H1 (cell line): ENCODE results near the gene TNNT3. TPM values are rescaled to one million over a fixed set of nuclear protein-coding genes. Genes with fewer than 3 reads are reported as not detected.

ENCODE experiments used
- KDM4A ChIP-seq: IDR thresholded peaks from one replicate; pipeline ENCODE4 v1.7.1; 2012; ENCODE audit warnings: low read depth, mild to moderate bottlenecking, moderate library complexity, low read length, inconsistent platforms; ENCODE audit not compliant: severe bottlenecking
- KDM5A ChIP-seq: fragments of 200-600 bp; IDR thresholded peaks from 2 replicates; pipeline ENCODE4 v1.7.1; 2012; ENCODE audit warnings: mild to moderate bottlenecking, low read length, inconsistent platforms, mixed read lengths
- SAP30 ChIP-seq: fragments of 300-600 bp; sonication (generic); IDR thresholded peaks from 2 replicates; pipeline ENCODE4 v1.7.1; 2012; ENCODE audit warnings: low read length, moderate library complexity, mild to moderate bottlenecking, inconsistent platforms; ENCODE audit not compliant: insufficient read depth, insufficient replicate concordance
- SIRT6 ChIP-seq: IDR thresholded peaks from one replicate; pipeline ENCODE4 v1.7.1; 2012; ENCODE audit warnings: low read length, inconsistent platforms
- ZNF274 ChIP-seq: IDR thresholded peaks from 2 replicates; pipeline ENCODE4 v1.7.0; 2012; ENCODE audit warnings: low read length, borderline replicate concordance; ENCODE audit errors: extremely low read depth
- polyA plus RNA-seq, 7 experiments: library from polyadenylated mRNA; depleted of rRNA in 3 of 7; stranded (reverse) in 5 of 7; unstranded in 2 of 7; fragments of >200 nt in 5 of 7; fragments of 200-250 nt in 2 of 7; gene quantifications; 1 replicate in 5 of 7; 2 replicates in 1 of 7; 4 replicates in 1 of 7; pipeline versions ENCODE4 v1.2.1 to v1.2.3, GENCODE V29; 2011 to 2013; ENCODE audit warnings: missing spikeins in 2 of 7, mixed read lengths in 2 of 7
- total RNA-seq: library from RNA; stranded (reverse); fragmentation: NEBNext Ultra II Directional; extraction: Animal tissue kit (Norgen Biotek cat#: 25700); gene quantifications from 2 replicates; pipeline ENCODE4 v1.2.1, GENCODE V29; 2021
- TF ChIP-seq, protein P1 (sequence below): fragments of 300-600 bp; sonication (generic); IDR thresholded peaks from 2 replicates; pipeline ENCODE4 v1.7.1; 2012; ENCODE audit warnings: low read length, moderate library complexity, mild to moderate bottlenecking, inconsistent platforms; ENCODE audit not compliant: insufficient replicate concordance
- TF ChIP-seq, protein P2 (sequence below): IDR thresholded peaks from 2 replicates; pipeline ENCODE4 v1.6.1; 2012; ENCODE audit warnings: inconsistent platforms
- TF ChIP-seq, protein P3 (sequence below), 3 experiments: IDR thresholded peaks; 1 replicate in 2 of 3; 2 replicates in 1 of 3; pipeline versions ENCODE4 v1.5.1 to v1.6.1; 2011; ENCODE audit warnings: low read length in 3 of 3, mild to moderate bottlenecking in 3 of 3, inconsistent platforms in 2 of 3, low read depth in 1 of 3, moderate library complexity in 1 of 3; ENCODE audit not compliant: insufficient read depth in 1 of 3; ENCODE audit errors: control extremely low read depth in 1 of 3

The TNNT3 gene
- total and polyA plus RNA-seq, 2 of the 8 experiments (the other 6 are each of a cell fraction or from before 2014, with no cell fraction given) = not detected

DNA sequence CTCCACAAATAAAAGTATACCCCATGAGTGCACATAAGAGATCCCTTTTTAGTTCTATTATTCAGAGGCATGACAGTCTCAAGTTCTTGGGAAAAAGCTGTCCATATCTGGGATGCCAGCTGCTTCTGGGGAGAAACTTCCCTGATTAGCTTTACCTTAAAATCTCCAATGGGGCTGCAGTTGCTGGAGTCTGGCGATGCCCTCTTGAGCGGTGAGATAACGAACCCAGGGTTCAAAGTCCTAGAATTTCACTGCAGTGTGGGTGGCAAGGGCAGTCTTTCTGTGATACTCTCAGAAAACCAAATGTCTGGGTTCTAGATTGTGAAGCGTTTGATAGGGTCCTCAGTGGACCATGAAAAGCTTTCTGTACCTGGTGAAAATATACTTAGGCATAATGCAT is 20.4 kb upstream of the TNNT3 start (continued):
- TF ChIP-seq, protein P1, sequence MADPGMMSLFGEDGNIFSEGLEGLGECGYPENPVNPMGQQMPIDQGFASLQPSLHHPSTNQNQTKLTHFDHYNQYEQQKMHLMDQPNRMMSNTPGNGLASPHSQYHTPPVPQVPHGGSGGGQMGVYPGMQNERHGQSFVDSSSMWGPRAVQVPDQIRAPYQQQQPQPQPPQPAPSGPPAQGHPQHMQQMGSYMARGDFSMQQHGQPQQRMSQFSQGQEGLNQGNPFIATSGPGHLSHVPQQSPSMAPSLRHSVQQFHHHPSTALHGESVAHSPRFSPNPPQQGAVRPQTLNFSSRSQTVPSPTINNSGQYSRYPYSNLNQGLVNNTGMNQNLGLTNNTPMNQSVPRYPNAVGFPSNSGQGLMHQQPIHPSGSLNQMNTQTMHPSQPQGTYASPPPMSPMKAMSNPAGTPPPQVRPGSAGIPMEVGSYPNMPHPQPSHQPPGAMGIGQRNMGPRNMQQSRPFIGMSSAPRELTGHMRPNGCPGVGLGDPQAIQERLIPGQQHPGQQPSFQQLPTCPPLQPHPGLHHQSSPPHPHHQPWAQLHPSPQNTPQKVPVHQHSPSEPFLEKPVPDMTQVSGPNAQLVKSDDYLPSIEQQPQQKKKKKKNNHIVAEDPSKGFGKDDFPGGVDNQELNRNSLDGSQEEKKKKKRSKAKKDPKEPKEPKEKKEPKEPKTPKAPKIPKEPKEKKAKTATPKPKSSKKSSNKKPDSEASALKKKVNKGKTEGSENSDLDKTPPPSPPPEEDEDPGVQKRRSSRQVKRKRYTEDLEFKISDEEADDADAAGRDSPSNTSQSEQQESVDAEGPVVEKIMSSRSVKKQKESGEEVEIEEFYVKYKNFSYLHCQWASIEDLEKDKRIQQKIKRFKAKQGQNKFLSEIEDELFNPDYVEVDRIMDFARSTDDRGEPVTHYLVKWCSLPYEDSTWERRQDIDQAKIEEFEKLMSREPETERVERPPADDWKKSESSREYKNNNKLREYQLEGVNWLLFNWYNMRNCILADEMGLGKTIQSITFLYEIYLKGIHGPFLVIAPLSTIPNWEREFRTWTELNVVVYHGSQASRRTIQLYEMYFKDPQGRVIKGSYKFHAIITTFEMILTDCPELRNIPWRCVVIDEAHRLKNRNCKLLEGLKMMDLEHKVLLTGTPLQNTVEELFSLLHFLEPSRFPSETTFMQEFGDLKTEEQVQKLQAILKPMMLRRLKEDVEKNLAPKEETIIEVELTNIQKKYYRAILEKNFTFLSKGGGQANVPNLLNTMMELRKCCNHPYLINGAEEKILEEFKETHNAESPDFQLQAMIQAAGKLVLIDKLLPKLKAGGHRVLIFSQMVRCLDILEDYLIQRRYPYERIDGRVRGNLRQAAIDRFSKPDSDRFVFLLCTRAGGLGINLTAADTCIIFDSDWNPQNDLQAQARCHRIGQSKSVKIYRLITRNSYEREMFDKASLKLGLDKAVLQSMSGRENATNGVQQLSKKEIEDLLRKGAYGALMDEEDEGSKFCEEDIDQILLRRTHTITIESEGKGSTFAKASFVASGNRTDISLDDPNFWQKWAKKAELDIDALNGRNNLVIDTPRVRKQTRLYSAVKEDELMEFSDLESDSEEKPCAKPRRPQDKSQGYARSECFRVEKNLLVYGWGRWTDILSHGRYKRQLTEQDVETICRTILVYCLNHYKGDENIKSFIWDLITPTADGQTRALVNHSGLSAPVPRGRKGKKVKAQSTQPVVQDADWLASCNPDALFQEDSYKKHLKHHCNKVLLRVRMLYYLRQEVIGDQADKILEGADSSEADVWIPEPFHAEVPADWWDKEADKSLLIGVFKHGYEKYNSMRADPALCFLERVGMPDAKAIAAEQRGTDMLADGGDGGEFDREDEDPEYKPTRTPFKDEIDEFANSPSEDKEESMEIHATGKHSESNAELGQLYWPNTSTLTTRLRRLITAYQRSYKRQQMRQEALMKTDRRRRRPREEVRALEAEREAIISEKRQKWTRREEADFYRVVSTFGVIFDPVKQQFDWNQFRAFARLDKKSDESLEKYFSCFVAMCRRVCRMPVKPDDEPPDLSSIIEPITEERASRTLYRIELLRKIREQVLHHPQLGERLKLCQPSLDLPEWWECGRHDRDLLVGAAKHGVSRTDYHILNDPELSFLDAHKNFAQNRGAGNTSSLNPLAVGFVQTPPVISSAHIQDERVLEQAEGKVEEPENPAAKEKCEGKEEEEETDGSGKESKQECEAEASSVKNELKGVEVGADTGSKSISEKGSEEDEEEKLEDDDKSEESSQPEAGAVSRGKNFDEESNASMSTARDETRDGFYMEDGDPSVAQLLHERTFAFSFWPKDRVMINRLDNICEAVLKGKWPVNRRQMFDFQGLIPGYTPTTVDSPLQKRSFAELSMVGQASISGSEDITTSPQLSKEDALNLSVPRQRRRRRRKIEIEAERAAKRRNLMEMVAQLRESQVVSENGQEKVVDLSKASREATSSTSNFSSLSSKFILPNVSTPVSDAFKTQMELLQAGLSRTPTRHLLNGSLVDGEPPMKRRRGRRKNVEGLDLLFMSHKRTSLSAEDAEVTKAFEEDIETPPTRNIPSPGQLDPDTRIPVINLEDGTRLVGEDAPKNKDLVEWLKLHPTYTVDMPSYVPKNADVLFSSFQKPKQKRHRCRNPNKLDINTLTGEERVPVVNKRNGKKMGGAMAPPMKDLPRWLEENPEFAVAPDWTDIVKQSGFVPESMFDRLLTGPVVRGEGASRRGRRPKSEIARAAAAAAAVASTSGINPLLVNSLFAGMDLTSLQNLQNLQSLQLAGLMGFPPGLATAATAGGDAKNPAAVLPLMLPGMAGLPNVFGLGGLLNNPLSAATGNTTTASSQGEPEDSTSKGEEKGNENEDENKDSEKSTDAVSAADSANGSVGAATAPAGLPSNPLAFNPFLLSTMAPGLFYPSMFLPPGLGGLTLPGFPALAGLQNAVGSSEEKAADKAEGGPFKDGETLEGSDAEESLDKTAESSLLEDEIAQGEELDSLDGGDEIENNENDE = no peak
- TF ChIP-seq KDM4A (no peak), ZNF274 (no peak), SAP30 (no peak), SIRT6 (no peak), KDM5A (no peak)
- TF ChIP-seq, protein P2, sequence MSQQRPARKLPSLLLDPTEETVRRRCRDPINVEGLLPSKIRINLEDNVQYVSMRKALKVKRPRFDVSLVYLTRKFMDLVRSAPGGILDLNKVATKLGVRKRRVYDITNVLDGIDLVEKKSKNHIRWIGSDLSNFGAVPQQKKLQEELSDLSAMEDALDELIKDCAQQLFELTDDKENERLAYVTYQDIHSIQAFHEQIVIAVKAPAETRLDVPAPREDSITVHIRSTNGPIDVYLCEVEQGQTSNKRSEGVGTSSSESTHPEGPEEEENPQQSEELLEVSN = no peak
- TF ChIP-seq, protein P3, sequence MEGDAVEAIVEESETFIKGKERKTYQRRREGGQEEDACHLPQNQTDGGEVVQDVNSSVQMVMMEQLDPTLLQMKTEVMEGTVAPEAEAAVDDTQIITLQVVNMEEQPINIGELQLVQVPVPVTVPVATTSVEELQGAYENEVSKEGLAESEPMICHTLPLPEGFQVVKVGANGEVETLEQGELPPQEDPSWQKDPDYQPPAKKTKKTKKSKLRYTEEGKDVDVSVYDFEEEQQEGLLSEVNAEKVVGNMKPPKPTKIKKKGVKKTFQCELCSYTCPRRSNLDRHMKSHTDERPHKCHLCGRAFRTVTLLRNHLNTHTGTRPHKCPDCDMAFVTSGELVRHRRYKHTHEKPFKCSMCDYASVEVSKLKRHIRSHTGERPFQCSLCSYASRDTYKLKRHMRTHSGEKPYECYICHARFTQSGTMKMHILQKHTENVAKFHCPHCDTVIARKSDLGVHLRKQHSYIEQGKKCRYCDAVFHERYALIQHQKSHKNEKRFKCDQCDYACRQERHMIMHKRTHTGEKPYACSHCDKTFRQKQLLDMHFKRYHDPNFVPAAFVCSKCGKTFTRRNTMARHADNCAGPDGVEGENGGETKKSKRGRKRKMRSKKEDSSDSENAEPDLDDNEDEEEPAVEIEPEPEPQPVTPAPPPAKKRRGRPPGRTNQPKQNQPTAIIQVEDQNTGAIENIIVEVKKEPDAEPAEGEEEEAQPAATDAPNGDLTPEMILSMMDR (IDR thresholded peaks at IDR 0.05; ENCODE audit: control extremely low read depth in 1 of 3, insufficient read depth in 1 of 3, low read depth in 1 of 3, low read length in 3 of 3) = no peak
